C4-2B (cell line): Measurements from ENCODE around the gene CALCOCO2.

Source experiments
- CTCF ChIP-seq: fragments of 450-650 bp; conservative IDR thresholded peaks from 2 replicates; pipeline ENCODE4 v1.5.1; 2017; ENCODE audit warnings: mild to moderate bottlenecking
- ZFX ChIP-seq: fragments of 450-650 bp; IDR thresholded peaks from 2 replicates; pipeline ENCODE4 v1.6.1; 2017

GRCh38 chr17:48883171-48883570 is 52.3 kb downstream of the CALCOCO2 start:
- TF ChIP-seq CTCF (no peak), ZFX (no peak)
